Measurements from ENCODE around the gene RBM39. TPM values are rescaled to one million over a fixed set of nuclear protein-coding genes. Genes with fewer than 3 reads are reported as not detected.
"Not testable (repeated sequence)": the region's sequence is repeated elsewhere in the genome, so short reads cannot be mapped to it uniquely, and the experiment has no call there.

The RBM39 gene
- total RNA-seq, 1 donor from 2014 or later: 322 TPM

DNA sequence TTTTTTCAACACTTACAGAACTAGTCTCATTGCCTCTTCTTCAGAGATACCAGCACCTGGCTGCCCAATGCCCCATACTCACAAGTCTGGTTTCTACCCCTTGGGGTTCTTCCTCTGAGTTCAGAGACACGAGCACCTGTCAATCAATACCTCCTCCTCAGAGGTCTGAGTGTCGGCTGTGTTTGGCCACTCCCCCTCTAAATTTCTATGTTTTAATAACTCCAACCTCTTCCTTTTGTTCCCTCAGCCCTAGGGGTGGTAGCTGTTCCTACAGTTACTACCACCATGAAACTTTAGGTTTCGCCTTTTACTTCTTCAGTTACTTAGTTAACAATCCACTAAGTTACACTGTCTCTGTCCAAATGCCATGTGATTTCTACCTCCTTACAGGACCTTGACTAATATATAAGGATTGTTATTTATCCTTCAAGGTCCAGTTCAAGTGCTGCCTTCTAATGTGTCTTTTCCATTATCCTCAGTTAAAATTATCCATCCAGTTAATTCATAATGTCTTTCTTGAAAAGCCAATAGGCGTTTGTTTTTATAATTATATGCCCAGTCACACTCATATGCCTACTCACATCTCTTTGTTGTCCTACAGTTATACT, 15.1 kb upstream of the RBM39 start:
- DNase-seq (ENCODE audit: low read depth) (no peak), FAIRE-seq (no peak)
- TF ChIP-seq, protein P1, sequence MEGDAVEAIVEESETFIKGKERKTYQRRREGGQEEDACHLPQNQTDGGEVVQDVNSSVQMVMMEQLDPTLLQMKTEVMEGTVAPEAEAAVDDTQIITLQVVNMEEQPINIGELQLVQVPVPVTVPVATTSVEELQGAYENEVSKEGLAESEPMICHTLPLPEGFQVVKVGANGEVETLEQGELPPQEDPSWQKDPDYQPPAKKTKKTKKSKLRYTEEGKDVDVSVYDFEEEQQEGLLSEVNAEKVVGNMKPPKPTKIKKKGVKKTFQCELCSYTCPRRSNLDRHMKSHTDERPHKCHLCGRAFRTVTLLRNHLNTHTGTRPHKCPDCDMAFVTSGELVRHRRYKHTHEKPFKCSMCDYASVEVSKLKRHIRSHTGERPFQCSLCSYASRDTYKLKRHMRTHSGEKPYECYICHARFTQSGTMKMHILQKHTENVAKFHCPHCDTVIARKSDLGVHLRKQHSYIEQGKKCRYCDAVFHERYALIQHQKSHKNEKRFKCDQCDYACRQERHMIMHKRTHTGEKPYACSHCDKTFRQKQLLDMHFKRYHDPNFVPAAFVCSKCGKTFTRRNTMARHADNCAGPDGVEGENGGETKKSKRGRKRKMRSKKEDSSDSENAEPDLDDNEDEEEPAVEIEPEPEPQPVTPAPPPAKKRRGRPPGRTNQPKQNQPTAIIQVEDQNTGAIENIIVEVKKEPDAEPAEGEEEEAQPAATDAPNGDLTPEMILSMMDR (IDR thresholded peaks at IDR 0.05; ENCODE audit: insufficient read depth, low read length, severe bottlenecking): no peak
- H3K4me3 ChIP-seq (ENCODE audit: low read depth, low read length): no peak overlapping the region
- H3K36me3 ChIP-seq (ENCODE audit: control insufficient read depth, insufficient read depth, low read length): no peaks in the 10 kb centered on the region
- no peaks in the 10 kb centered on the region for H3K27me3 ChIP-seq (ENCODE audit: control insufficient read depth, insufficient read depth, low read length)

DNA sequence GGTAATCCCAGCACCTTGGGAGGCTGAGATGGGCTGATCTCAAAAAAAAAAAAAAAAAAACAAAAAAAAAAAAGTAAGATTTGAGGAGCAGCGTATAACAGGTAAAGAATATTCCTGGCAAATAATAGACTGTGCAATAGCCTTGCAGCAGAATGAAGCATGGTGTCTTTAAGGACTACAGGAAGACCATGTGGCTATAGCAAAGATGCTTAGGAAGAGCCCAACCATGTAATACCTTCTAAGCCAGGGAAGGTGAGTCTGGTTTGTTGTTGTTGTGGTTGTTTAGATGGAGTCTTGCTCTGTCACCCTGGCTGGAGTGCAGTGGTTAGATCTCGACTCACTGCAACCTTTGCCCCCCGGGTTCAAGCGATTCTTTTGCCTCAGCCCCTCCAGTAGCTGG, 14.3 kb upstream of the RBM39 start:
- Histone ChIP-seq H3K4me3 (ENCODE audit: low read depth, low read length) (no peak overlapping the region), H3K36me3 (ENCODE audit: control insufficient read depth, insufficient read depth, low read length) (no peaks in the 10 kb centered on the region), H3K27me3 (ENCODE audit: control insufficient read depth, insufficient read depth, low read length) (no peaks in the 10 kb centered on the region)
- TF ChIP-seq, protein P1 (IDR thresholded peaks at IDR 0.05; ENCODE audit: insufficient read depth, low read length, severe bottlenecking): no peak
- FAIRE-seq (no peak), DNase-seq (ENCODE audit: low read depth) (no peak)

DNA sequence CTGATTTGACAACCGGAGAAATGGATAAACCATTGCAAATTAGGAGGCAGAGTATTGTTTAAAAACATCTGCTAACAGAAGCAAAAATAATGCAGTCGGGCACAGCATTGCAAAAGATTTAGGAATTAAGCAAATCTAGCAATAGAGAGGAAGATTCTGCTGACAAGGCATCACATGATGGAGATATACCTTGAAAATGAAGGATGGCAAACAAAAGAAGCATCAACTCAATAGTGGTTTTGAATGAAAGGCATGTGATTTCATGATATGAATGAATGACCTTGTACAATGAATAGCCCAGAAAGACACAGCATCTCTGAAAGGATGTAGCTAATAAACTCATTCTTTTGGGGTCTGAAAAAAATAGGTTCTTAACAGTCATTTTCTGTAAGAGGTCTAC, 8.6 kb upstream of the RBM39 start:
- DNase-seq (ENCODE audit: low read depth) (no peak), FAIRE-seq (no peak)
- TF ChIP-seq, protein P1 (IDR thresholded peaks at IDR 0.05; ENCODE audit: insufficient read depth, low read length, severe bottlenecking): no peak
- H3K36me3 ChIP-seq (ENCODE audit: control insufficient read depth, insufficient read depth, low read length): no peaks in the 10 kb centered on the region
- no peaks in the 10 kb centered on the region for H3K27me3 ChIP-seq (ENCODE audit: control insufficient read depth, insufficient read depth, low read length)
- no peak overlapping the region for H3K4me3 ChIP-seq (ENCODE audit: low read depth, low read length)

DNA sequence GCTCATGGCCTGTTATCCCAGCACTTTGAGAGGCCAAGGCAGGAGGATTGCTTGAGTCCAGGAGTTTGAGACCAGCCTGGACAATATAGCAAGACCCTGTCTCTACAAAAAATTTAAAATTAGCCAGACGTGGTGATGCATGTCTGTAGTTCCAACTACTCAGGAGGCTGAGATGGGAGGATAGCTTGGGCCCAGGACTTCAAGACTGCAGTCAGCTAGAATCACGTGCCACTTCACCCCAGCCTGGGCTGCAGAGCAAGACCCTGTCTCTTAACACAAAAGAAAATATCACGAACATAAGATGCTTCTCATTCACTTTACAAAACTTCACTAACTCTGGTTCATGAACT, 2.4 kb upstream of the RBM39 start:
- FAIRE-seq; H3K36me3 ChIP-seq (ENCODE audit: control insufficient read depth, insufficient read depth, low read length); H3K27me3 ChIP-seq (ENCODE audit: control insufficient read depth, insufficient read depth, low read length); DNase-seq (ENCODE audit: low read depth); H3K4me3 ChIP-seq (ENCODE audit: low read depth, low read length): not testable (repeated sequence)

DNA sequence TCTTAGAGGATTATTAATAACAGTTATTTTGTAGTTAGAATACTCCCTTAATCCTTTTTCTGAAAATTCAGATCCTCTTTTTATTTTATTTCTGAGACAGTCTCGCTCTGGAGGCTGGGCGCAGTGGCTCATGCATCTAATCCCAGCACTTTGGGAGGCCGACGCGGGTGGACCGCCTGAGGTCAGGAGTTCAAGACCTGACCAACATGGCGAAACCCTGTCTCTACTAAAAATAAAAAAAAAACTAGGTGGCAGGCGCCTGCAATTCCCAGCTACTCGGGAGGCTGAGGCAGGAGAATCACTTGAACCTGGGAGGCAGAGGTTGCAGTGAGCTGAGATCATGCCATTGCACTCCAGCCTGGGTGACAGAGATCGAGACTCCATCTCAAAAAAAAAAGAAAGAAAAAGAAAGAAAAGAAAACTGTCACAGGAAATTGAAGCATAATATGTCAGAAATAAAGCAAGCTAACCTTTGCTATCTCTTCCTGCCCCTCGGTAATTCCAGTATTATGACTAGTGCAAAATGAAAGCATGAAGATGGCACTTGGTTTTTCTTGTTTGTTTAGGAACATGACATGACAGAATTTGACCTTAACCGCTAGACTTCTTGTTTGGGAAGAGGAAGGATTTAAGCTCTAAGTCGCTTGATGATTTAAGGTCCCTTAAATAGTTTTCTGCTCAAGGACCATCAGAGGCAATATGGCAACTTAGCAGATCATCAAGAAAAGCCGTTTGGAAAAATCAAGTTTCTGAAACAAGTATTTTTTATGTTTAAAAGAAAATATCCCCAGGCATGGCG, 1.8 kb upstream of the RBM39 start:
- H3K4me3 ChIP-seq (ENCODE audit: low read depth, low read length): no peak overlapping the region
- TF ChIP-seq, protein P1 (IDR thresholded peaks at IDR 0.05; ENCODE audit: insufficient read depth, low read length, severe bottlenecking): no peak
- no peak for DNase-seq (ENCODE audit: low read depth)
- peaks cover 7% of the 10 kb centered on the region for H3K36me3 ChIP-seq (ENCODE audit: control insufficient read depth, insufficient read depth, low read length)
- FAIRE-seq: no peak
- H3K27me3 ChIP-seq (ENCODE audit: control insufficient read depth, insufficient read depth, low read length): no peaks in the 10 kb centered on the region

DNA sequence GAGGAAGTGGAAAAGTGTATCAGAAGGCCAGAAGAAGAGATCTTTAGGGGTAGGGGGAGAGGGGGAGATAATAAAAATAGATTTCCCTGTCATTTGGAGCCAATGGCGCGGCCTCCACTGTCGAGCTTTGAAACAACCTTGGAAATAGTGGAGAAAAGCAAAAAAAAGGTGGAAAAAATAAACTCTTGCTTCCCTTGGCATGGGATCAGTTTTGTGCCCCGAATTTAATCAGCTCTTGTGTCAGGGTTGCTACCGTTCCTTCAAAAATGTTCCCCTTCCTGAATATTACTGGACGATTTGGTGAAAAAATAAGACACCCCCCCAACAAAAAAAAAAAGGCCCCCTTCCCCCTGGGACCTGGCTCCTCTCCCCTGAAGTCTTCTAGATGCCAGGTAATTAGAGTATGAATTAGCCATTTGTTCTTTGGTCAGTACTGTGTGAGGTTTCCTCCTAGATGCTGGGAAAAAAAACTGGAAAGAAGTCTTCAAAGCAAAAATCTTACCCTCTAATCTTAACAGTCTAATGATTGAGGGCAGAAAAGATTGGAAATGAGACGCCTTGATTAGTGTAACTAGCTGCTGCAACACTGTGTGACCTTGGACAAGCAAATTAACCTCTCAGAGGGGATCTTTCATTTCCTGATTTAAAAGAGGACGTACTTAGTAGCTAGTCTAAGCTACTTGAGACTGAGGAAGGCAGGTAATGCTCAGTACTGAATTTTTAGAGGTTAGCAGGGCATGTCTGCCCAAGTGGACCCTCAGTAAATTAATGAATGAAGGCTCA, 872 bp upstream of the RBM39 start:
- peaks cover 11% of the 10 kb centered on the region for H3K36me3 ChIP-seq (ENCODE audit: control insufficient read depth, insufficient read depth, low read length)
- DNase-seq (ENCODE audit: low read depth) (peak; percentile 30), FAIRE-seq (no peak)
- peak overlapping the region; percentile 58 for H3K4me3 ChIP-seq (ENCODE audit: low read depth, low read length)
- H3K27me3 ChIP-seq (ENCODE audit: control insufficient read depth, insufficient read depth, low read length): no peaks in the 10 kb centered on the region
- TF ChIP-seq, protein P1 (IDR thresholded peaks at IDR 0.05; ENCODE audit: insufficient read depth, low read length, severe bottlenecking): no peak

Measured in bronchial epithelial cell (primary cell).